Measurements from ENCODE around the gene PTPRN2. TPM values are rescaled to one million over a fixed set of nuclear protein-coding genes. Genes with fewer than 3 reads are reported as not detected.
"Not testable (repeated sequence)": the region's sequence is repeated elsewhere in the genome, so short reads cannot be mapped to it uniquely, and the experiment has no call there.

The PTPRN2 gene
- total and polyA plus RNA-seq, 4 experiments from 2014 or later: 1.7 to 2.6 (median 1.9) TPM

GRCh38 chr7:158050978-158051651 lies 536.5 kb downstream of the PTPRN2 start:
- no peak for DNase-seq
- POLR2A ChIA-PET (ENCODE audit: partially characterized antibody): no interaction called here

GRCh38 chr7:158050441-158050977 lies 537.1 kb downstream of the PTPRN2 start:
- H3K9me3 ChIP-seq (ENCODE audit: control insufficient read depth in 1 of 2, low read length in 2 of 2): no peaks in the 10 kb centered on the region
- intact Hi-C loops (cut with micrococcal nuclease): no loop called here
- no peaks in the 10 kb centered on the region for H3K36me3 Mint-ChIP-seq
- no peak overlapping the region for H3K4me3 Mint-ChIP-seq
- no peaks in the 10 kb centered on the region for H3K9me3 Mint-ChIP-seq
- no peak overlapping the region for H3K27ac ChIP-seq (ENCODE audit: low read depth, low read length)
- no peaks in the 10 kb centered on the region for H3K4me1 ChIP-seq (ENCODE audit: insufficient read depth, low read length)
- no peak overlapping the region for H3K27ac Mint-ChIP-seq
- H3K27me3 ChIP-seq (ENCODE audit: insufficient read depth, low read length): no peaks in the 10 kb centered on the region
- ChIA-PET POLR2A (ENCODE audit: partially characterized antibody) (no interaction called here), CTCF (ENCODE audit: partially characterized antibody) (no interaction called here)
- no peak overlapping the region for H3K4me3 ChIP-seq (ENCODE audit: low read length in 2 of 2)
- H3K27me3 Mint-ChIP-seq: no peaks in the 10 kb centered on the region
- no peaks in the 10 kb centered on the region for H3K4me1 Mint-ChIP-seq
- DNase-seq: no peak
- no peaks in the 10 kb centered on the region for H3K36me3 ChIP-seq (ENCODE audit: insufficient read depth, low read length)

More at GRCh38 chr7:158050978-158051651, 536.5 kb downstream of the PTPRN2 start:
- no peak overlapping the region for H3K4me3 ChIP-seq (ENCODE audit: low read length in 2 of 2)
- Mint-ChIP-seq H3K4me1 (no peaks in the 10 kb centered on the region), H3K36me3 (no peaks in the 10 kb centered on the region), H3K27me3 (no peaks in the 10 kb centered on the region), H3K9me3 (no peaks in the 10 kb centered on the region), H3K4me3 (no peak overlapping the region), H3K27ac (no peak overlapping the region)
- CTCF ChIA-PET (ENCODE audit: partially characterized antibody): no interaction called here
- no peaks in the 10 kb centered on the region for H3K27me3 ChIP-seq (ENCODE audit: insufficient read depth, low read length)
- no peaks in the 10 kb centered on the region for H3K36me3 ChIP-seq (ENCODE audit: insufficient read depth, low read length)
- H3K9me3 ChIP-seq (ENCODE audit: control insufficient read depth in 1 of 2, low read length in 2 of 2): no peaks in the 10 kb centered on the region
- intact Hi-C loops (cut with micrococcal nuclease): no loop called here
- no peak overlapping the region for H3K27ac ChIP-seq (ENCODE audit: low read depth, low read length)
- H3K4me1 ChIP-seq (ENCODE audit: insufficient read depth, low read length): no peaks in the 10 kb centered on the region

GRCh38 chr7:158049271-158049670 lies 538.4 kb downstream of the PTPRN2 start:
- Histone ChIP-seq H3K27me3 (ENCODE audit: insufficient read depth, low read length) (no peaks in the 10 kb centered on the region), H3K9me3 (ENCODE audit: control insufficient read depth in 1 of 2, low read length in 2 of 2) (no peaks in the 10 kb centered on the region), H3K4me3 (ENCODE audit: low read length in 2 of 2) (no peak overlapping the region), H3K4me1 (ENCODE audit: insufficient read depth, low read length) (no peaks in the 10 kb centered on the region), H3K36me3 (ENCODE audit: insufficient read depth, low read length) (no peaks in the 10 kb centered on the region), H3K27ac (ENCODE audit: low read depth, low read length) (no peak overlapping the region)
- H3K27ac Mint-ChIP-seq: no peak overlapping the region
- no peaks in the 10 kb centered on the region for H3K36me3 Mint-ChIP-seq
- no peaks in the 10 kb centered on the region for H3K27me3 Mint-ChIP-seq
- ChIA-PET CTCF (ENCODE audit: partially characterized antibody) (no interaction called here), POLR2A (ENCODE audit: partially characterized antibody) (no interaction called here)
- no peaks in the 10 kb centered on the region for H3K9me3 Mint-ChIP-seq
- intact Hi-C loops (cut with micrococcal nuclease): no loop called here
- no peaks in the 10 kb centered on the region for H3K4me1 Mint-ChIP-seq
- H3K4me3 Mint-ChIP-seq: no peak overlapping the region
- no peak for DNase-seq

GRCh38 chr7:158048569-158048968 lies 539.1 kb downstream of the PTPRN2 start:
- Histone ChIP-seq H3K9me3 (ENCODE audit: control insufficient read depth in 1 of 2, low read length in 2 of 2) (no peaks in the 10 kb centered on the region), H3K36me3 (ENCODE audit: insufficient read depth, low read length) (no peaks in the 10 kb centered on the region)
- H3K4me3 Mint-ChIP-seq: no peak overlapping the region

GRCh38 chr7:158047391-158048059 lies 540.1 kb downstream of the PTPRN2 start:
- Mint-ChIP-seq H3K9me3 (no peaks in the 10 kb centered on the region), H3K4me3 (no peak overlapping the region), H3K36me3 (no peaks in the 10 kb centered on the region), H3K4me1 (no peaks in the 10 kb centered on the region), H3K27me3 (no peaks in the 10 kb centered on the region), H3K27ac (no peak overlapping the region)
- no peaks in the 10 kb centered on the region for H3K27me3 ChIP-seq (ENCODE audit: insufficient read depth, low read length)
- no peak for DNase-seq
- intact Hi-C loops (cut with micrococcal nuclease): no loop called here
- H3K36me3 ChIP-seq (ENCODE audit: insufficient read depth, low read length): no peaks in the 10 kb centered on the region
- ChIA-PET POLR2A (ENCODE audit: partially characterized antibody) (no interaction called here), CTCF (ENCODE audit: partially characterized antibody) (no interaction called here)
- H3K4me3 ChIP-seq (ENCODE audit: low read length in 2 of 2): no peak overlapping the region
- no peaks in the 10 kb centered on the region for H3K9me3 ChIP-seq (ENCODE audit: control insufficient read depth in 1 of 2, low read length in 2 of 2)
- no peak overlapping the region for H3K27ac ChIP-seq (ENCODE audit: low read depth, low read length)
- H3K4me1 ChIP-seq (ENCODE audit: insufficient read depth, low read length): no peaks in the 10 kb centered on the region

More at GRCh38 chr7:158048569-158048968, 539.1 kb downstream of the PTPRN2 start:
- H3K4me1 Mint-ChIP-seq: no peaks in the 10 kb centered on the region
- ChIA-PET CTCF (ENCODE audit: partially characterized antibody) (no interaction called here), POLR2A (ENCODE audit: partially characterized antibody) (no interaction called here)
- no peaks in the 10 kb centered on the region for H3K27me3 Mint-ChIP-seq
- Histone ChIP-seq H3K4me3 (ENCODE audit: low read length in 2 of 2) (no peak overlapping the region), H3K27ac (ENCODE audit: low read depth, low read length) (no peak overlapping the region), H3K27me3 (ENCODE audit: insufficient read depth, low read length) (no peaks in the 10 kb centered on the region), H3K4me1 (ENCODE audit: insufficient read depth, low read length) (no peaks in the 10 kb centered on the region)
- no peaks in the 10 kb centered on the region for H3K9me3 Mint-ChIP-seq
- DNase-seq: no peak
- intact Hi-C loops (cut with micrococcal nuclease): no loop called here
- H3K36me3 Mint-ChIP-seq: no peaks in the 10 kb centered on the region
- no peak overlapping the region for H3K27ac Mint-ChIP-seq

- H3K36me3 Mint-ChIP-seq; H3K27ac ChIP-seq (ENCODE audit: low read depth, low read length); H3K9me3 Mint-ChIP-seq; CTCF ChIA-PET (ENCODE audit: partially characterized antibody); POLR2A ChIA-PET (ENCODE audit: partially characterized antibody); H3K4me3 Mint-ChIP-seq; H3K27ac Mint-ChIP-seq; H3K27me3 ChIP-seq (ENCODE audit: insufficient read depth, low read length); H3K9me3 ChIP-seq (ENCODE audit: control insufficient read depth in 1 of 2, low read length in 2 of 2); H3K27me3 Mint-ChIP-seq; intact Hi-C loops (cut with micrococcal nuclease); DNase-seq; H3K4me1 Mint-ChIP-seq; H3K4me1 ChIP-seq (ENCODE audit: insufficient read depth, low read length); H3K36me3 ChIP-seq (ENCODE audit: insufficient read depth, low read length); H3K4me3 ChIP-seq (ENCODE audit: low read length in 2 of 2): not testable (repeated sequence)
These were observed 541.4 kb downstream of the PTPRN2 start for GRCh38 chr7:158046246-158046645.

GRCh38 chr7:158044482-158044823 lies 543.2 kb downstream of the PTPRN2 start:
- no peak for DNase-seq
- Mint-ChIP-seq H3K36me3 (no peaks in the 10 kb centered on the region), H3K4me1 (no peaks in the 10 kb centered on the region), H3K27ac (no peak overlapping the region), H3K9me3 (peaks cover 4 to 12% (median 9%) of the 10 kb centered on the region in 8 donors), H3K27me3 (no peaks in the 10 kb centered on the region), H3K4me3 (no peak overlapping the region)
- no peaks in the 10 kb centered on the region for H3K36me3 ChIP-seq (ENCODE audit: insufficient read depth, low read length)
- no peaks in the 10 kb centered on the region for H3K27me3 ChIP-seq (ENCODE audit: insufficient read depth, low read length)
- H3K4me1 ChIP-seq (ENCODE audit: insufficient read depth, low read length): no peaks in the 10 kb centered on the region
- H3K27ac ChIP-seq (ENCODE audit: low read depth, low read length): no peak overlapping the region
- POLR2A ChIA-PET (ENCODE audit: partially characterized antibody): no interaction called here
- no peak overlapping the region for H3K4me3 ChIP-seq (ENCODE audit: low read length in 2 of 2)
- CTCF ChIA-PET (ENCODE audit: partially characterized antibody): no interaction called here
- intact Hi-C loops (cut with micrococcal nuclease): no loop called here
- no peaks in the 10 kb centered on the region for H3K9me3 ChIP-seq (ENCODE audit: control insufficient read depth in 1 of 2, low read length in 2 of 2)

Measured in CD4-positive, alpha-beta memory T cell (primary cell).